MM.1S (cell line): ENCODE results near the gene PRL.

Source experiments
- DNase-seq: peaks from one replicate; pipeline ENCODE4 v3.0.0-alpha.2; 2015
- H2AFZ ChIP-seq: fragments of 300-600 bp; sonication (generic); 2 replicates; pipeline ENCODE4 v1.6.0; 2016; ENCODE audit warnings: antibody characterized with exemption, low read length
- H3F3A ChIP-seq: fragments of 300-600 bp; sonication (generic); 2 replicates; pipeline ENCODE4 v1.6.1; 2016; ENCODE audit warnings: mild to moderate bottlenecking, antibody characterized with exemption, low read length, moderate library complexity, mixed read lengths; ENCODE audit not compliant: insufficient read depth
- H3K27ac ChIP-seq: fragments of 300-600 bp; sonication (generic); 2 replicates; pipeline ENCODE4 v1.5.1; 2016; ENCODE audit warnings: mild to moderate bottlenecking, low read length
- H3K27me3 ChIP-seq: fragments of 300-600 bp; sonication (generic); replicated peaks from 2 replicates; pipeline ENCODE4 v1.6.0; 2016; ENCODE audit warnings: low read length; ENCODE audit not compliant: insufficient read depth
- H3K36me3 ChIP-seq: fragments of 300-600 bp; sonication (generic); replicated peaks from 2 replicates; pipeline ENCODE4 v1.6.1; 2016; ENCODE audit warnings: mild to moderate bottlenecking, low read length, mixed read lengths; ENCODE audit not compliant: insufficient read depth
- H3K4me1 ChIP-seq: fragments of 300-600 bp; sonication (generic); 2 replicates; pipeline ENCODE4 v1.6.1; 2016; ENCODE audit warnings: low read length, mixed read lengths
- H3K4me2 ChIP-seq: fragments of 300-600 bp; sonication (generic); 2 replicates; pipeline ENCODE4 v1.6.0; 2016; ENCODE audit warnings: low read depth, low read length
- H3K4me3 ChIP-seq: fragments of 300-600 bp; sonication (generic); 2 replicates; pipeline ENCODE4 v1.5.1; 2016; ENCODE audit warnings: low read length, mixed read lengths
- H3K79me2 ChIP-seq: fragments of 300-600 bp; sonication (generic); 2 replicates; pipeline ENCODE4 v1.6.1; 2016; ENCODE audit warnings: mixed run types, low read length, mixed read lengths
- H3K9ac ChIP-seq: fragments of 300-600 bp; sonication (generic); 2 replicates; pipeline ENCODE4 v1.6.1; 2016; ENCODE audit warnings: low read length, mixed read lengths
- H3K9me2 ChIP-seq: fragments of 300-600 bp; sonication (generic); replicated peaks from 2 replicates; pipeline ENCODE4 v1.6.1; 2016; ENCODE audit warnings: mild to moderate bottlenecking, low read length, mixed read lengths; ENCODE audit not compliant: insufficient read depth
- H3K9me3 ChIP-seq: fragments of 300-600 bp; sonication (generic); replicated peaks from 2 replicates; pipeline ENCODE4 v1.6.1; 2016; ENCODE audit warnings: mild to moderate bottlenecking, low read length, mixed read lengths; ENCODE audit not compliant: insufficient read depth
- H4K20me1 ChIP-seq: fragments of 300-600 bp; sonication (generic); 2 replicates; pipeline ENCODE4 v1.6.1; 2016; ENCODE audit warnings: mild to moderate bottlenecking, low read length, moderate library complexity, mixed read lengths; ENCODE audit not compliant: insufficient read depth
- EZH2 ChIP-seq: fragments of 300-600 bp; sonication (generic); optimal IDR thresholded peaks from 2 replicates; pipeline ENCODE3; 2017; ENCODE audit warnings: low read depth, mild to moderate bottlenecking, antibody characterized with exemption, low read length, mixed read lengths
- EZH2phosphoT487 ChIP-seq: fragments of 300-600 bp; sonication (generic); IDR thresholded peaks from 2 replicates; pipeline ENCODE4 v1.6.1; 2018; ENCODE audit warnings: antibody characterized with exemption, low read length
- TF ChIP-seq, protein P1 (sequence below): fragments of 300-600 bp; sonication (generic); IDR thresholded peaks from 2 replicates; pipeline ENCODE4 v1.5.1; 2016; ENCODE audit warnings: antibody characterized with exemption, low read length, mixed read lengths

PRL gene

DNA sequence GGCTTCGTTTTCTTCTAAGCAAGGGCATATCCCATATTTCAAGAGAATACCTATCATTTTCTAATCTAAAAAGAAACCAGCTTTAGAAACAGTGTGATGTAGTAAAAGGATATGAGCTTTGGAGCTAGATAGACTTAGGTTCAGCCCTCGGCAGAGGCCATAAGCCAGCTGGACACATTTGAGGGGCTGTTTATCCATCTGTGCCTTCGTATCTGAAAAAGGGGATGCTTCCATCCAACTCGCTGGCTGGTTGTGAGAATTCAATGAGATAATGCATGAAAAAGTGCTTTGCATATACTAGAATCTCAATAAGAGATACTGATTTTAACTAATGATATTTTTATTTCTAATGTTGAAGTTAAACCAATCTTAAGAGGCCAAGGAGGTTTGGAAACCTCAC is 58.0 kb downstream of the PRL start:
- TF ChIP-seq, protein P1, sequence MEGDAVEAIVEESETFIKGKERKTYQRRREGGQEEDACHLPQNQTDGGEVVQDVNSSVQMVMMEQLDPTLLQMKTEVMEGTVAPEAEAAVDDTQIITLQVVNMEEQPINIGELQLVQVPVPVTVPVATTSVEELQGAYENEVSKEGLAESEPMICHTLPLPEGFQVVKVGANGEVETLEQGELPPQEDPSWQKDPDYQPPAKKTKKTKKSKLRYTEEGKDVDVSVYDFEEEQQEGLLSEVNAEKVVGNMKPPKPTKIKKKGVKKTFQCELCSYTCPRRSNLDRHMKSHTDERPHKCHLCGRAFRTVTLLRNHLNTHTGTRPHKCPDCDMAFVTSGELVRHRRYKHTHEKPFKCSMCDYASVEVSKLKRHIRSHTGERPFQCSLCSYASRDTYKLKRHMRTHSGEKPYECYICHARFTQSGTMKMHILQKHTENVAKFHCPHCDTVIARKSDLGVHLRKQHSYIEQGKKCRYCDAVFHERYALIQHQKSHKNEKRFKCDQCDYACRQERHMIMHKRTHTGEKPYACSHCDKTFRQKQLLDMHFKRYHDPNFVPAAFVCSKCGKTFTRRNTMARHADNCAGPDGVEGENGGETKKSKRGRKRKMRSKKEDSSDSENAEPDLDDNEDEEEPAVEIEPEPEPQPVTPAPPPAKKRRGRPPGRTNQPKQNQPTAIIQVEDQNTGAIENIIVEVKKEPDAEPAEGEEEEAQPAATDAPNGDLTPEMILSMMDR = no peak
- TF ChIP-seq EZH2phosphoT487 (no peak), EZH2 (no peak)
- no peak overlapping the region for H3K4me2 ChIP-seq
- no peaks in the 10 kb centered on the region for H4K20me1 ChIP-seq
- no peaks in the 10 kb centered on the region for H3K4me1 ChIP-seq
- no peak overlapping the region for H3K9ac ChIP-seq
- H3K9me3 ChIP-seq = no peaks in the 10 kb centered on the region
- H3K36me3 ChIP-seq = no peaks in the 10 kb centered on the region
- H2AFZ ChIP-seq = no peak overlapping the region
- H3K79me2 ChIP-seq = no peaks in the 10 kb centered on the region
- no peak overlapping the region for H3K27ac ChIP-seq
- no peaks in the 10 kb centered on the region for H3K9me2 ChIP-seq
- no peak overlapping the region for H3K4me3 ChIP-seq
- no peaks in the 10 kb centered on the region for H3F3A ChIP-seq
- DNase-seq = no peak
- H3K27me3 ChIP-seq = no peaks in the 10 kb centered on the region

DNA sequence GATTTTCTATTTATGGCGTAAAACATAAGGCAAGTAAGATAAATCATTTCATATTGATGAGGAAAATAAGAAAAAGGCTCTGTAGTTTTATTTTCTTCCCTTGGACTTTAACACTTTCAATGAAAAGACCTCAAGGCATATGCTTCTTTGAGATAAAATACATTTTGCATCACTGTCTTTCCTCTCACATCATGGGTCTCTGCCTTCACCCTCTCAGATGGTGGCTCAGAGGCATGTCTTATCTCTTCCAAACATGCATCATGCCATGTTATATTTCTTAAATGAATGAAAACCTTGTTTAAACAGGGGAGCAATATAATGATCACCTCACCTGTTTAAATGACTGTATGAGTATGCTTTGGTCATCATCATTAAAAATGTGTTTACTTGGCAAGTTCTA is 59.3 kb downstream of the PRL start:
- Histone ChIP-seq H3K4me1 (no peaks in the 10 kb centered on the region), H3K4me2 (no peak overlapping the region), H3K9me3 (no peaks in the 10 kb centered on the region), H3K4me3 (no peak overlapping the region), H3K27me3 (no peaks in the 10 kb centered on the region), H3K27ac (no peak overlapping the region), H3K9me2 (no peaks in the 10 kb centered on the region), H3K79me2 (no peaks in the 10 kb centered on the region), H2AFZ (no peak overlapping the region), H3K9ac (no peak overlapping the region), H4K20me1 (no peaks in the 10 kb centered on the region), H3F3A (no peaks in the 10 kb centered on the region), H3K36me3 (no peaks in the 10 kb centered on the region)
- no peak for DNase-seq
- TF ChIP-seq EZH2 (no peak), EZH2phosphoT487 (no peak)
- TF ChIP-seq, protein P1 = no peak
